Osteocyte (in vitro differentiated cells): Measurements from ENCODE around the gene ZSWIM4. TPM values are rescaled to one million over a fixed set of nuclear protein-coding genes. Genes with fewer than 3 reads are reported as not detected.

ENCODE experiments used
- DNase-seq: peaks from one replicate; pipeline ENCODE4 v3.0.0; 2021; ENCODE audit warnings: mixed read lengths; ENCODE audit not compliant: unreplicated experiment; ENCODE audit errors: extremely low spot score
- H3K27ac Mint-ChIP-seq: one replicate; pipeline ENCODE4 v1.8.0; 2021; ENCODE audit warnings: mild to moderate bottlenecking, mixed read lengths; ENCODE audit not compliant: unreplicated experiment
- H3K27me3 Mint-ChIP-seq: one replicate; pipeline ENCODE4 v1.8.0; 2021; ENCODE audit warnings: mixed read lengths; ENCODE audit not compliant: unreplicated experiment
- H3K36me3 Mint-ChIP-seq: one replicate; pipeline ENCODE4 v1.8.0; 2021; ENCODE audit warnings: mixed read lengths; ENCODE audit not compliant: unreplicated experiment
- H3K4me1 Mint-ChIP-seq: one replicate; pipeline ENCODE4 v1.8.0; 2021; ENCODE audit warnings: mixed read lengths; ENCODE audit not compliant: unreplicated experiment
- H3K4me3 Mint-ChIP-seq: one replicate; pipeline ENCODE4 v1.8.0; 2021; ENCODE audit warnings: mild to moderate bottlenecking, moderate library complexity, mixed read lengths; ENCODE audit not compliant: unreplicated experiment
- H3K9me3 Mint-ChIP-seq: one replicate; pipeline ENCODE4 v1.8.0; 2021; ENCODE audit warnings: mixed read lengths; ENCODE audit not compliant: unreplicated experiment
- total RNA-seq: library from RNA; stranded (reverse); gene quantifications from 2 replicates; pipeline ENCODE4 v1.2.1, GENCODE V29; 2021
- TF ChIP-seq, protein P1 (sequence below): fragments of 200-600 bp; sonication (generic); IDR thresholded peaks from 2 replicates; pipeline ENCODE4 v1.5.0; 2021; ENCODE audit warnings: antibody characterized with exemption, mild to moderate bottlenecking, moderate library complexity

The ZSWIM4 gene
- total RNA-seq, 1 donor from 2014 or later: 15.1 TPM

- Mint-ChIP-seq H3K27ac (no peak overlapping the region), H3K4me1 (no peaks in the 10 kb centered on the region), H3K4me3 (no peak overlapping the region), H3K9me3 (no peaks in the 10 kb centered on the region), H3K36me3 (peaks cover 15% of the 10 kb centered on the region), H3K27me3 (no peaks in the 10 kb centered on the region)
- TF ChIP-seq, protein P1, sequence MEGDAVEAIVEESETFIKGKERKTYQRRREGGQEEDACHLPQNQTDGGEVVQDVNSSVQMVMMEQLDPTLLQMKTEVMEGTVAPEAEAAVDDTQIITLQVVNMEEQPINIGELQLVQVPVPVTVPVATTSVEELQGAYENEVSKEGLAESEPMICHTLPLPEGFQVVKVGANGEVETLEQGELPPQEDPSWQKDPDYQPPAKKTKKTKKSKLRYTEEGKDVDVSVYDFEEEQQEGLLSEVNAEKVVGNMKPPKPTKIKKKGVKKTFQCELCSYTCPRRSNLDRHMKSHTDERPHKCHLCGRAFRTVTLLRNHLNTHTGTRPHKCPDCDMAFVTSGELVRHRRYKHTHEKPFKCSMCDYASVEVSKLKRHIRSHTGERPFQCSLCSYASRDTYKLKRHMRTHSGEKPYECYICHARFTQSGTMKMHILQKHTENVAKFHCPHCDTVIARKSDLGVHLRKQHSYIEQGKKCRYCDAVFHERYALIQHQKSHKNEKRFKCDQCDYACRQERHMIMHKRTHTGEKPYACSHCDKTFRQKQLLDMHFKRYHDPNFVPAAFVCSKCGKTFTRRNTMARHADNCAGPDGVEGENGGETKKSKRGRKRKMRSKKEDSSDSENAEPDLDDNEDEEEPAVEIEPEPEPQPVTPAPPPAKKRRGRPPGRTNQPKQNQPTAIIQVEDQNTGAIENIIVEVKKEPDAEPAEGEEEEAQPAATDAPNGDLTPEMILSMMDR: no peak
- DNase-seq: no peak
Observed at GRCh38 chr19:13814550-13814949, 19.3 kb downstream of the ZSWIM4 start.

DNA sequence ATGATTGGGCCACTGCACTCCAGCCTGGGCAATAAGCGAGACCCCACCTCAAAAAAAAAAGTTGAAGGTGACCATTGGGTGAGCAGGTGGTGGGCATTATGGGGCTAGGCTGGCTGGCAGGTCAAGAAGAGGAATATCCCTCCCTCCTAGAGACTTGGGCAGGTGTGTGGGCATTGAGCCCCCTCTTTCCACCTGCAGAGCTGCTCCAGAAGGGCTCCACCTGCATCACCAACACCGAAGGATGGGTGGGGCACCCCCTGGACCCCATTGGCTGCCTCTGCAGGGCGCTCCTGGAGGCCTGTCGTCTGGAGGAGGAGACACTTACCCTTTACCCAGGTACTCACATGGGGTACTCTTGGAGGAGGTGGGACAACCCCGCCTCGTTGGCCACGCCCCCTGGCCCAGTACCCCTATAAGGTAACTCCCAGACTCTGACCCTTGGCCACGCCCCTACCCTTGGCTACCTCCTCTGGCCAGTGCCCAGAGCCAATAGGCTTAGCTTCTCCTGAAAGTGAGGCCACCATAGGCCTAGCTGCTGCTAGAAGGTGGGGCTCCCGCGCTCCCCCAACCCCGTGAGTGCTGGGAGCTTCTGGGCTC is 21.9 kb downstream of the ZSWIM4 start:
- Mint-ChIP-seq H3K4me3 (no peak overlapping the region), H3K27me3 (no peaks in the 10 kb centered on the region), H3K27ac (no peak overlapping the region), H3K36me3 (peaks cover 18% of the 10 kb centered on the region), H3K9me3 (no peaks in the 10 kb centered on the region), H3K4me1 (no peaks in the 10 kb centered on the region)
- TF ChIP-seq, protein P1: no peak
- no peak for DNase-seq

DNA sequence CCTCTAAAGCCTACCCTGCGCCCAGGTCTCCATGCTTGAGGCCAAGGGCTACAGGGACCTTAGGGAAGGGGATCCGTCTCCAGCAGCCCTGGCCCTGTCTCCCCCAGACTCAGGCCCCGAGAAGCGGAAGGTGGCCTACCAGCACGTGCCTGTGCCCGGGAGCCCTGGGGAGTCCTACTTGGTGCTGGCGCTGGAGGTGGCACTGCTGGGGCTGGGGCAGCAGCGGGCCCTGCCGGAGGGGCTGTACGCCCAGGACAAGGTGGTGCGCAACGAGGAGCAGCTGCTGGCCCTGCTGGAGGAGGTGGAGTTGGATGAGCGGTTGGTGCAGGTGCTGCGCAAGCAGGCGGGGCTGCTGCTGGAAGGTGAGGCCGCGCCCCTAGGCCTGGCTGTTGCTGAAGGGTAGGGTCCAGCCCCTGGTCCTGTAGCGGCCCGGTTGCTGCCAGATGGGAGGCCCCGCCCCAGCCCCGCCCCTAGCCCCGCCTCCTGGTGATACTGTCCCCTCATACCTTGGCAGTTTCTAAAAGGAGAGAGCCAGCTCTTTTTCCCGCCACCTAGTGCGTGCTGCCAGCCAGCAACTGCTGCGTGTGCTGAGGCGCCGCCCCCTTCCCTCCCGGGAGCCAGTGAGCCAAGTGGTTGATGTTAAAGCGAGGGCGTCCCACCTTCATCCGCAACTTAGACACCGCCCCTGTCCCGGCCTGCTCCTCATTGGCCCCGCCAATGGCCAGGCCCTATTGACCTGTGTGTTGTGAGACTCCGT is 22.6 kb downstream of the ZSWIM4 start:
- TF ChIP-seq, protein P1: no peak
- peaks cover 3% of the 10 kb centered on the region for H3K4me1 Mint-ChIP-seq
- DNase-seq: no peak
- H3K9me3 Mint-ChIP-seq: no peaks in the 10 kb centered on the region
- H3K4me3 Mint-ChIP-seq: no peak overlapping the region
- no peaks in the 10 kb centered on the region for H3K27me3 Mint-ChIP-seq
- H3K27ac Mint-ChIP-seq: no peak overlapping the region
- H3K36me3 Mint-ChIP-seq: peaks cover 18% of the 10 kb centered on the region

DNA sequence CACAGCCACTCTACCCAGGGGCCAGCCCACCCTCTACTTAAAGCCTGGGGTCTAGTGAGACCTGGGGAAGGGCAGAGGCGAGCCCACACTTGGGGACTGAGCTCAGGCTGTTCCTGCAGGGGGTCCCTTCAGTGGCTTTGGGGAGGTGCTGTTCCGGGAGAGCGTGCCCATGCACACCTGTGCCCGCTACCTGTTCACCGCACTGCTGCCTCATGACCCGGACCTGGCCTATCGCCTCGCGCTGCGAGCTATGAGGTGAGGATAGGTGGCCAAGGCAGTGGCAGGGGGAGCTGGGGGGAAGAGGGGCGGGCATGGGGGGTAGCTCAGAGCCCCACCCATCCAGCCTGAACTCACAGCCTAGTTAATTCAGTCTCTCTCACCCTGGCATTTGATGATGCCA is 24.0 kb downstream of the ZSWIM4 start:
- no peak for DNase-seq
- Mint-ChIP-seq H3K4me1 (peaks cover 3% of the 10 kb centered on the region), H3K9me3 (no peaks in the 10 kb centered on the region), H3K4me3 (no peak overlapping the region), H3K27me3 (no peaks in the 10 kb centered on the region), H3K27ac (no peak overlapping the region), H3K36me3 (peaks cover 18% of the 10 kb centered on the region)
- TF ChIP-seq, protein P1: no peak

GRCh38 chr19:13821292-13821691 is 26.0 kb downstream of the ZSWIM4 start:
- Mint-ChIP-seq H3K36me3 (peaks cover 20% of the 10 kb centered on the region), H3K9me3 (no peaks in the 10 kb centered on the region), H3K4me3 (no peak overlapping the region), H3K27ac (no peak overlapping the region), H3K4me1 (peaks cover 8% of the 10 kb centered on the region), H3K27me3 (no peaks in the 10 kb centered on the region)
- DNase-seq: no peak
- TF ChIP-seq, protein P1: no peak
